ENCODE measurements around the gene FAM174C.

FAM174C gene

DNA sequence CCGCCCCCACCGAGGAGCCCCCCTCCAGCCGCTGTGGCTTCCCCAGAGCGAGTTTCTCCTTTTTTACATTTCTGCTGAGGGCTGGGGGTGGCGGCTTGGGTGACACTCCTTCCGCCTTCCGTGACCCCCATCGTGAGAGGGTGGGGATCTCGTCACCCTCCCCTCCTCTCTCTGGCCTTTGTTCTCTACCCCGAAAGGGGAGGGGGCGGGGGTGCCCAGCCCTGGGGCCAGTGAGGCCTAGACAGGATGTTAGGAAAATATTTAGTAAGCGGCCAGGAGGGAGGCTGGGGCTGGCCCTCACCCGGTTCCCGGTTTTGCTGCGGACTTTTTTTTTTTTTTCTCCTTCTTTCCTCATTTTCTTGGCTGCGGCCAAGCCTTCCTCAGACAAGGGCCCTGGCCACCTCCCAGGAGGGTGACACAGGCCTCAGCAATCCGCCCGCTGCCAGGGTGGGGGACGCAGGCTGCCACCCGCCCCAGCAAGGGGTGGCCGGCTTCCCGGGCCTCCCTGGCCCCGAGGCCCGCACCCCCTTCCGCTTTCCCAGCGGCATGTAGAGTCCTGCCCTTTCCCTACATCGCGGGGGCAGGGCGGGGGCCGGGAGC is 23.0 kb upstream of the FAM174C start:
- Histone ChIP-seq H3K9me3 (ENCODE audit: insufficient read depth, low read length) (no peaks in the 10 kb centered on the region), H3K79me2 (ENCODE audit: insufficient read depth, low read length) (peaks cover 27% of the 10 kb centered on the region), H3F3A (ENCODE audit: insufficient read depth) (peaks cover 21% of the 10 kb centered on the region), H3K27ac (ENCODE audit: low read depth, low read length) (peak overlapping the region; percentile 92), H3K27me3 (ENCODE audit: low read length) (no peaks in the 10 kb centered on the region), H3K4me3 (ENCODE audit: insufficient read depth, low read length, poor library complexity, severe bottlenecking) (peak overlapping the region; percentile 99), H2AFZ (ENCODE audit: low read depth, low read length, severe bottlenecking) (no peak overlapping the region), H3K9me2 (replicated peaks; ENCODE audit: insufficient read depth, low read length) (no peaks in the 10 kb centered on the region), H3K9ac (ENCODE audit: low read length) (peak overlapping the region; percentile 98), H3K36me3 (ENCODE audit: low read length) (no peaks in the 10 kb centered on the region), H3K4me2 (ENCODE audit: low read depth, low read length, poor library complexity, severe bottlenecking) (peak overlapping the region; percentile 85), H4K20me1 (ENCODE audit: low read depth, low read length) (no peaks in the 10 kb centered on the region)
- no peak for TF ChIP-seq EZH2phosphoT487 (conservative IDR thresholded peaks at IDR 0.05; ENCODE audit: low read length)
- TF ChIP-seq, protein P1, sequence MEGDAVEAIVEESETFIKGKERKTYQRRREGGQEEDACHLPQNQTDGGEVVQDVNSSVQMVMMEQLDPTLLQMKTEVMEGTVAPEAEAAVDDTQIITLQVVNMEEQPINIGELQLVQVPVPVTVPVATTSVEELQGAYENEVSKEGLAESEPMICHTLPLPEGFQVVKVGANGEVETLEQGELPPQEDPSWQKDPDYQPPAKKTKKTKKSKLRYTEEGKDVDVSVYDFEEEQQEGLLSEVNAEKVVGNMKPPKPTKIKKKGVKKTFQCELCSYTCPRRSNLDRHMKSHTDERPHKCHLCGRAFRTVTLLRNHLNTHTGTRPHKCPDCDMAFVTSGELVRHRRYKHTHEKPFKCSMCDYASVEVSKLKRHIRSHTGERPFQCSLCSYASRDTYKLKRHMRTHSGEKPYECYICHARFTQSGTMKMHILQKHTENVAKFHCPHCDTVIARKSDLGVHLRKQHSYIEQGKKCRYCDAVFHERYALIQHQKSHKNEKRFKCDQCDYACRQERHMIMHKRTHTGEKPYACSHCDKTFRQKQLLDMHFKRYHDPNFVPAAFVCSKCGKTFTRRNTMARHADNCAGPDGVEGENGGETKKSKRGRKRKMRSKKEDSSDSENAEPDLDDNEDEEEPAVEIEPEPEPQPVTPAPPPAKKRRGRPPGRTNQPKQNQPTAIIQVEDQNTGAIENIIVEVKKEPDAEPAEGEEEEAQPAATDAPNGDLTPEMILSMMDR (IDR thresholded peaks at IDR 0.05; ENCODE audit: insufficient read depth, low read length, poor library complexity, severe bottlenecking): no peak

DNA sequence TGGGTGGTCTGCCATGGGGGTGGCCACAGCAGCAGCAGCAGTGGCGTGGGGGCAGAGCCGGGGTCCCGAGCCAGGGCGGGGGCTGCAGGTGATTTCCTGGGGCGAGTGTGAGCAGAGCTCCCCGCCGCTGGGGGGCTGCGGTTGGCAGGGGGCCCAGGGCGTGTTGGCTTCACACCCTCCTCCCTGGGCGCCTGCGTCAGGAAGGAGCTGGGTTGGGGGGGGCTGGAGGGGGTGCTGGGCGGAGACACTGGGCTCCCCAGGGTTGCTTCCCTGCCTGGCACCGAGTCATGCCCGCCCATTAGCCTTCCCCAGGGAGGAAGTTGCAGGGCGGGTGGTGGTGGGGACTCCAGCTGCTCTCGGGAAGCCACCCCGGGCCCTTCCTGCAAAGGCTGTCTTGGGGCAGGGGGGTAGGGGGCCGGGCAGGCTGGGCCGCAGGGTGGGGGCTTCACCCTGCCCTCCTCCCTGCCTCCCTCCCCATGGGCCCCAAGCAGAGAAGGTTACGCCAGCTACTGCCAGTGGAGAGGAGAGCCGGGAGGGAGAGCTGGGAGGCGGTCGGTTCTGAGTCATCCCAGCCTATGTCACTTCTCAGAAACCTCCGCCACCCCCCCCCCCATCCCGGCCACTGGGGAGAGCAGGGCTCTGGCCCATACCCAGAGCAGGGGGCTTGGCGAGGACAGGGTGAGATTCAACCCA is 22.4 kb upstream of the FAM174C start:
- Histone ChIP-seq H3K27me3 (ENCODE audit: low read length) (no peaks in the 10 kb centered on the region), H3K4me3 (ENCODE audit: insufficient read depth, low read length, poor library complexity, severe bottlenecking) (peak overlapping the region; percentile 99), H3K9ac (ENCODE audit: low read length) (peak overlapping the region; percentile 98), H3K27ac (ENCODE audit: low read depth, low read length) (peak overlapping the region; percentile 92), H2AFZ (ENCODE audit: low read depth, low read length, severe bottlenecking) (no peak overlapping the region), H3K79me2 (ENCODE audit: insufficient read depth, low read length) (peaks cover 27% of the 10 kb centered on the region), H3K9me3 (ENCODE audit: insufficient read depth, low read length) (no peaks in the 10 kb centered on the region), H4K20me1 (ENCODE audit: low read depth, low read length) (no peaks in the 10 kb centered on the region), H3F3A (ENCODE audit: insufficient read depth) (peaks cover 21% of the 10 kb centered on the region), H3K9me2 (replicated peaks; ENCODE audit: insufficient read depth, low read length) (no peaks in the 10 kb centered on the region), H3K36me3 (ENCODE audit: low read length) (no peaks in the 10 kb centered on the region), H3K4me2 (ENCODE audit: low read depth, low read length, poor library complexity, severe bottlenecking) (peak overlapping the region; percentile 85)
- TF ChIP-seq EZH2phosphoT487 (conservative IDR thresholded peaks at IDR 0.05; ENCODE audit: low read length): no peak
- TF ChIP-seq, protein P1 (IDR thresholded peaks at IDR 0.05; ENCODE audit: insufficient read depth, low read length, poor library complexity, severe bottlenecking): no peak

GRCh38 chr19:1253514-1254080 is 21.7 kb upstream of the FAM174C start:
- Histone ChIP-seq H3K4me3 (ENCODE audit: insufficient read depth, low read length, poor library complexity, severe bottlenecking) (no peak overlapping the region), H2AFZ (ENCODE audit: low read depth, low read length, severe bottlenecking) (no peak overlapping the region), H3K9me2 (replicated peaks; ENCODE audit: insufficient read depth, low read length) (no peaks in the 10 kb centered on the region), H3K9ac (ENCODE audit: low read length) (peak overlapping the region; percentile 15; the same call in 1 of the 2 replicates), H3F3A (ENCODE audit: insufficient read depth) (peaks cover 26% of the 10 kb centered on the region), H3K9me3 (ENCODE audit: insufficient read depth, low read length) (no peaks in the 10 kb centered on the region), H3K4me2 (ENCODE audit: low read depth, low read length, poor library complexity, severe bottlenecking) (no peak overlapping the region), H3K27ac (ENCODE audit: low read depth, low read length) (peak overlapping the region; percentile 92), H3K36me3 (ENCODE audit: low read length) (no peaks in the 10 kb centered on the region), H3K27me3 (ENCODE audit: low read length) (no peaks in the 10 kb centered on the region), H3K79me2 (ENCODE audit: insufficient read depth, low read length) (peaks cover 27% of the 10 kb centered on the region), H4K20me1 (ENCODE audit: low read depth, low read length) (no peaks in the 10 kb centered on the region)
- TF ChIP-seq EZH2phosphoT487 (conservative IDR thresholded peaks at IDR 0.05; ENCODE audit: low read length): no peak
- TF ChIP-seq, protein P1 (IDR thresholded peaks at IDR 0.05; ENCODE audit: insufficient read depth, low read length, poor library complexity, severe bottlenecking): no peak
